Activated CD4-positive, alpha-beta T cell treated with anti-CD3 and anti-CD28 coated beads, Interleukin-2, amount 10 ng/mL, durations not matched to agents 24 days and 14 days (primary cell): ENCODE results near the gene GID8. TPM values are rescaled to one million over a fixed set of nuclear protein-coding genes. Genes with fewer than 3 reads are reported as not detected.

Experiments
- DNase-seq: peaks from one replicate; pipeline ENCODE4 v3.0.0; 2022
- H3K27ac Mint-ChIP-seq: one replicate; pipeline ENCODE4 v1.8.0; 2022; ENCODE audit warnings: mild to moderate bottlenecking, mixed read lengths
- H3K27me3 Mint-ChIP-seq: one replicate; pipeline ENCODE4 v1.8.0; 2022; ENCODE audit warnings: mixed read lengths
- H3K36me3 Mint-ChIP-seq: one replicate; pipeline ENCODE4 v1.8.0; 2022; ENCODE audit warnings: low read depth, mild to moderate bottlenecking, mixed read lengths
- H3K4me1 Mint-ChIP-seq: one replicate; pipeline ENCODE4 v1.8.0; 2021; ENCODE audit warnings: mixed read lengths
- H3K4me3 Mint-ChIP-seq: one replicate; pipeline ENCODE4 v1.8.0; 2022; ENCODE audit warnings: mild to moderate bottlenecking, moderate library complexity, mixed read lengths
- H3K9me3 Mint-ChIP-seq: one replicate; pipeline ENCODE4 v1.8.0; 2021; ENCODE audit warnings: mixed read lengths
- intact Hi-C: fragments of 100-400 bp; cut with micrococcal nuclease; formaldehyde crosslinking; loops from one replicate; pipeline ENCODE4 v1.15.1; 2023
- total RNA-seq: library from RNA; stranded (reverse); gene quantifications from 2 replicates; pipeline ENCODE4 v1.2.3, GENCODE V29; 2022

GID8 gene
- total RNA-seq, 1 donor from 2014 or later = 50.0 TPM

DNA sequence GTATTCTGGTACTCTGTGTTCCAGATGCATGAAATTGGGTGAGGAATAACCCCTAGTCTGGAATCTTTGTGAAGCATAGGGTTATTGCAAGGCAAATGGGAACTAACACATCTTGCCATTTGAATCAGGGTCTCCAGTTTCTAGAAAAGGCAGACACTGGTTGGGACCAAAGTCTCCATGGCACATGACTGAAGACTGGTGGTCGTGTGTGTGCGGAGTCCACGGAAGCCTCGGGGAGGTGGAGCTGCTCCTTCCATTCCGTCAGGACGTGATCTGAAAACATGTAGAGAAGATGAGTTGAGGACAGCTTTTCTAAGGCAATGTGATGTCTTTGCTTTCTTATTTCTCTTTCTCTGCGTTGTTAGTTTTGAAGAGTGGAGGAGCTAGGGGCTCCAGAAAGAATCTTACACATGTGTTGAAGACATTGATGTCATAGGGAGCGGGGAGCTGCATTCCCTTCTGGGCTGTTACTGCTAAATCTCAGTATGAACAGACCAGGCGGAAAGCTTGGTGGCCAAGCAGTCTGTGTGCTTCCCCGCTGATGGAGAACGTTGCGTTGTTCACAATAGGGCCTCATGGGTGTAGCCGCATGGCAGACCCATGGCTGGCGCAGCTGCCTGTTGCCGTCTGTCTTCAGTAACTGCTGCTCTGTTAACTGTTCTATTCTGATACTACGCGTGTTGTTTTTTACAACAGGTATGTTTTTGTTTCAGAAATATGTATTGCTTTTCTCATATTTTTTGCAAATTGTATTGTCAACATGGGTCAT, 9.8 kb downstream of the GID8 start:
- no peak for DNase-seq
- no peaks in the 10 kb centered on the region for H3K27me3 Mint-ChIP-seq
- H3K36me3 Mint-ChIP-seq = peaks cover 66% of the 10 kb centered on the region
- intact Hi-C loops = no loop called here
- H3K9me3 Mint-ChIP-seq = no peaks in the 10 kb centered on the region
- H3K27ac Mint-ChIP-seq = no peak overlapping the region
- H3K4me3 Mint-ChIP-seq = no peak overlapping the region
- H3K4me1 Mint-ChIP-seq = peaks cover 11% of the 10 kb centered on the region

DNA sequence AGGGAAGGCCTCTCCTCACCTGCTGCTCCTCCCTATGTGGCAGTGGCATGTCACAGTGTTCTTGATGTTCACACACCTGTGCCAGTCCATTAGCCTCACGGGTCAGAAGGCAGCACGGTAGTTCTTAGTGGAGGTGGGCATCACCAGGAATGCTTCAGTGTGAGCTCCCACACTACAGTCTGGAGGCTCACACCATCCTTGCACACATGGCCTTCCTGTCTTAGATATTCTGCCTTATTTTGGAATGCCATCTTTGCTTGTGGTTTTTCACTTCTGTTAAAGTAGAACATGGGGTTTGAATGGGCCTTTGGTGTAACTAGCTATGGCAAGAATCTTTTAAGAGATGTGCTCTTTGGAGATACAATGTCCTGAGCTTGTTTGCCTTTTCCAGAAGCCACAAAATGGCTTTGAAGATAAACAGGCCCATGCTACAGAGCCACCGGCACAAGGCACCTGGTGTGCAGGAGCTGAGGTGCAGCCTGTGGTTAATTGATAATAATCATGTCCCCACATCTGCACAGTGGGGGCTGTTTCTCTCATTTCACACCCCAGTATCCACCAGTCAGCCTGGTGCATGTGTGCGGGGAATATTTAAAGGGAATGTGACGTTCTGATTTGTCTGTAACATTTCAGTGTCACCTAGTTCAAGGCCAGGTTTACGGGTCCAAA, 11.3 kb downstream of the GID8 start:
- DNase-seq = no peak
- Mint-ChIP-seq H3K4me1 (peaks cover 18% of the 10 kb centered on the region), H3K36me3 (peaks cover 56% of the 10 kb centered on the region), H3K9me3 (no peaks in the 10 kb centered on the region), H3K27me3 (no peaks in the 10 kb centered on the region), H3K4me3 (no peak overlapping the region), H3K27ac (no peak overlapping the region)
- intact Hi-C loops = no loop called here

DNA sequence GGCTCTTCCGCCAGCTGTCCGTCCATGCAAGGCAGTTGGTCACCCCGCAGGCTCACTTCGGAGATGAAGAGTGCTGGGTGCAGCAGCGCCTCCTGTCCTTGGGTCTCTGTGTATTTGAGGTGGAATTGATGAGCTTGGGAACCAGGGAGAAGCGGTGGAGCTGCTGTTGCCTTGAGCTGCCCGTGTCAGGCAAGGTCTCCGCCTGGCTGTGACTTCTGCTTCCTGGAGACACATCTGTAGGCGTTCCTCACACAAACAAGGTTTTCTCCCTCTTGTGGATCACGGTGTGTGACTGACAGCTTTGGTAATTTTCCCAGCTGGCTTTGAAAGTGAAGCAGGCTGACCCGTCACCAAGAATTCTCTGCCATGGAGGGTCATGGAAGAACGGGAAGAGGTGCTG, 12.0 kb downstream of the GID8 start:
- intact Hi-C loops = no loop called here
- Mint-ChIP-seq H3K36me3 (peaks cover 49% of the 10 kb centered on the region), H3K27ac (no peak overlapping the region), H3K27me3 (no peaks in the 10 kb centered on the region), H3K4me3 (no peak overlapping the region), H3K9me3 (no peaks in the 10 kb centered on the region), H3K4me1 (peaks cover 18% of the 10 kb centered on the region)
- no peak for DNase-seq

DNA sequence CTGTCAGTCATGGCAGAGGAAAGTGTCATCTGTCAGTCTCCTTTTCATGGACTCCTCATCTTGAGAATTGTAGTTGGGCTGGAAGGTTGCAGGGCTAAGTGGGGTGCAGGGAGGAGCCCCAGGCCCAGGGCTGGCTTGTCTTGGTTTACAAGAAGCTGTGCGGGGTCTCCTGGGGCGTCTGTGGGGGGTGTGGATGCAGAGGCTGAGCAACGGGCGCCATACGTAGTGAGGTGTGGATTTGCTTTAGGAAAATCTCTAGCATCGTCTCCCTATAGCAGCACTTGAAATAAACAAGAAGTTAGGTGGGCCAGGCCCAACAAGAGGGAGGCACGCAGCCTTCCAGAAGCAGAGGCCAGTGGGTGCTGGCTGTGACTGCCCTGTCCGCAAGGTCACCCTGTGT, 12.8 kb downstream of the GID8 start:
- intact Hi-C loops = no loop called here
- Mint-ChIP-seq H3K9me3 (no peaks in the 10 kb centered on the region), H3K27me3 (no peaks in the 10 kb centered on the region), H3K27ac (no peak overlapping the region), H3K4me3 (no peak overlapping the region), H3K4me1 (peaks cover 18% of the 10 kb centered on the region), H3K36me3 (peaks cover 48% of the 10 kb centered on the region)
- no peak for DNase-seq

DNA sequence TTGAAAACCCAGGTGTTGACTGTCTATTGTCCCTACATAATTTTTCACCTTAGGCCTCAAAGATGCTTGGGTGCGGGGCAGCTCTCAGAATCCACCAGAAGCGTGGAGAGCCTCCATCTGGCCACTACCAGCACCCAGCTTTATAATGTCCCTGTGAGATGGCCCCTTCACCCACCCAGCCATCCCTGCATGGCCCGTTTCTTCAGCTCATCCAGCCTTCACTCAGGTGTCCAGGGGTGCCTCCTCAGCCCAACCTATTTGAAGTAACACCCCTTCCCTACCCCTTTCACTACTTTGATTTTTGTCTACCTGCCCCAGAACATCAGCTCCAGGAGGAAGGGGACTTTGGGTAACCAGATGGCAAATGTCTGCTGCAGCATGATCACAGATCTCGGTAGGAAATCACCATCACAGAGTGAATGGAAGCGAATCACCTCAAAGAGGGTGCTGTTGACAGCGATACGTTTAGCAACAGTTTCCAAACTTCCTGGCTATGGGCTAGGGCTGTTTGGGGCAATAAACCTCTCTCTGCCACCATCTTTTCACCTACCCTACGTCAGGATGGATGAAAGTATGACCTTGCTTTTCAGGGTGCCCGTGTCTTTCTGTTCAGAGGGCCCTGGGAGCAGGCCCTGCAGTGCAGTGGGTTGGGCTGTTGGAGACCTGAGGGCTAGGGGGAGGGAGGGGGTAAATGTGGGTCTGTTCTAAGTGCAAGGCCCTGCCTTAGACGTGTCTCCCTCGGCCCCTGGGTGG, 13.4 kb downstream of the GID8 start:
- no peak overlapping the region for H3K4me3 Mint-ChIP-seq
- no peaks in the 10 kb centered on the region for H3K9me3 Mint-ChIP-seq
- peaks cover 44% of the 10 kb centered on the region for H3K36me3 Mint-ChIP-seq
- peaks cover 18% of the 10 kb centered on the region for H3K4me1 Mint-ChIP-seq
- intact Hi-C loops = no loop called here
- no peaks in the 10 kb centered on the region for H3K27me3 Mint-ChIP-seq
- DNase-seq = no peak
- H3K27ac Mint-ChIP-seq = peak overlapping the region; percentile 1

DNA sequence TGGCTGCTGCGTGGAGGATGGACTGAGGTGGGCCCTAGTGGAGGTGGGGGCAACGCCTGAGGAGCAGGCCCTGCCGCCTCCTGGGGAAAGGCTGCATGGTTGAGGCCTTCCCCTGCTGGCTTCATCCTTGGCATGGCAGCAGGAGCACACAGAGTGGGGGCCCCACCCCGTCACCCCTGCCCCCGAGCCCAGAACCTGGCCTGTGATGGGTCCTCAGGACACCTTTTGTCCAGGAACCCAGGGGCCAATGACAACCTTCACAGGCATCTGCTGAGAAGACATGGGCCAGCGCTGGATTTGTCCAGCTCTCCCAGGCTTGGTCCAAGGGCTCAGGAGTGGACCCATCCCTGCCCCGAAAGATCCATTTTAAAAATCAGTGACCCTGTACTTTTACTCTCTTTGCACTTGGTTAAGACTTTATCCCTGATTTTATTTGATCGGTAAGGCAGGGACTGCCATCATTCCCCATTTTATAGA, 14.0 kb downstream of the GID8 start:
- intact Hi-C loops = loop anchor here (2.0 kb wide), 1 partner anchor 13 kb away; the partner anchor contains the start of gene GID8
- Mint-ChIP-seq H3K4me3 (peak overlapping the region; percentile 82), H3K9me3 (no peaks in the 10 kb centered on the region), H3K36me3 (peaks cover 37% of the 10 kb centered on the region), H3K27me3 (no peaks in the 10 kb centered on the region), H3K27ac (peak overlapping the region; percentile 53), H3K4me1 (peaks cover 18% of the 10 kb centered on the region)
- DNase-seq = no peak

DNA sequence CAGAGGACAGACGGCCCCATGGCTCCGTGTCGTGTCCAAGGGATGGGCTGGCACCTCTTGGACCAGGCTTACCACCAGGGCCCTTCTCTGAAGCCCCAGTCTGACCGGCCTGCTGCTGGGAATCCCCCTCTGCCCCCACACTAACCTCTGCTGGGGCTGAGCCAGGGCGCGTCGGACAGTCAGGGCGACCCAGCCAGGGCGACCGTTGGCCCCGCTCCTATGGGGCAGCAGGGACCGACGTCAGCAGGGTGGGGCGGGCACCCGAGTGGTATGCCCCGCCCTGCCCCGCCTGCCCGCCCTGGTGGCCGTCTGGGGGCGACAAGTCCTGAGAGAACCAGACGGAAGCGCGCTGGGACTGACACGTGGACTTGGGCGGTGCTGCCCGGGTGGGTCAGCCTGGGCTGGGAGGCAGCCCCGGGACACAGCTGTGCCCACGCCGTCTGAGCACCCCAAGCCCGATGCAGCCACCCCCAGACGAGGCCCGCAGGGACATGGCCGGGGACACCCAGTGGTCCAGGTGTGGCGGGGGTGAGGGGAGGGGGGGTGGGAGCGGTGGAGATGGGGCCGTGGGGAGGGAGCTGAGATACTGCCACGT, 14.5 kb downstream of the GID8 start, which contains the start of gene SLC17A9:
TSS of gene SLC17A9 (plus strand) at position 337 of the 595 bp plus-strand sequence. CDS start at position 459, 122 bp downstream.
- Mint-ChIP-seq H3K9me3 (no peaks in the 10 kb centered on the region), H3K27me3 (no peaks in the 10 kb centered on the region), H3K4me3 (peak within 1 kb of the TSS; percentile 82), H3K4me1 (peaks cover 18% of the 10 kb centered on the region), H3K36me3 (peaks cover 32% of the 10 kb centered on the region), H3K27ac (peak within 1 kb of the TSS; percentile 89)
- intact Hi-C loops = loop anchor here (2.0 kb wide), 1 partner anchor 14 kb away; the partner anchor contains the start of gene GID8
- DNase-seq = peak; percentile 86

DNA sequence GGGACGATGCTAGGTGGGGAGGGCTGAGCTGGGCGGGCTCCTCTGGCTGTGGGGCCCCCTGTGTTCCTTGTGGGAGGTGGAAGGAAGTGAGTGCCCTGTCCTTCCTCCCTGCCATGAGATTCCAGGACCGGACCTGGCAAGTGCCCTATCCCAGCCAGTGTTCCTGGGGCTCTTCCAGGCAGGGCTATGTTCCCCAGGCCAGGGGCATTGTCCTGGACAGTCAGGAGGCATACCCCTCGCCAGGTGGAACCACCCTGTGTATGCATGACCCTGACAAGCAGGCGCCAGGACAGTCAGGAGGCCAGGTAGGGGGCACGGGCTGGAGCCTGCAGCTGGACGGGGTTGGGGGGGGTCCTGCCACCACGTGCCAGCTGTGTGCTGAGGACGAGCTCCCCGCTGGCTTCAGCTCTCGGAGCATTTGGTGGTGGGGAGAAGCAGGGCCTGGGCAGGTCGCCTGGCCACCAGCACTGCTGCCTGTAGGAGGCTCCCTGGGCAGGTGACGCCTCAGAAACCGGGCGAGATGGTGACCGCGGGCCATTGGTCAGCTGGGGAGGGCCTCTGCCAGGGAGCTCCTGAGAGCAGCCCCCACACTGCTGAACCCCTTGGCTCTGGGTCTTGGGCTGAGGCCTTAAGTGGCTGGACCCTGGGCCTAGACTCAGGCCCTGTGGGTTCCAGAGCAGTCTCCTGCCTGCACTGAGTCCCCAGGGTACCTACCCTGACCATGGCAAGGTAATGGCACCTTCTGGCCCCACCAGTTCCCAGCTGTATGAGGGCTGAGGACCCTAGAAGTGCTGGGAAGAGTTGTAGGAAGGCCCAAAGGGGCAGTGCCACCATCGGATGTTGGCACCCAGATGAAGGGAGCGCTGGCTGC, 15.3 kb downstream of the GID8 start:
- Mint-ChIP-seq H3K4me1 (peaks cover 18% of the 10 kb centered on the region), H3K27ac (peak overlapping the region; percentile 89), H3K27me3 (no peaks in the 10 kb centered on the region), H3K9me3 (no peaks in the 10 kb centered on the region), H3K36me3 (peaks cover 25% of the 10 kb centered on the region), H3K4me3 (peak overlapping the region; percentile 82)
- intact Hi-C loops = loop anchor here (2.0 kb wide), 1 partner anchor 14 kb away; the partner anchor contains the start of gene GID8
- no peak for DNase-seq

DNA sequence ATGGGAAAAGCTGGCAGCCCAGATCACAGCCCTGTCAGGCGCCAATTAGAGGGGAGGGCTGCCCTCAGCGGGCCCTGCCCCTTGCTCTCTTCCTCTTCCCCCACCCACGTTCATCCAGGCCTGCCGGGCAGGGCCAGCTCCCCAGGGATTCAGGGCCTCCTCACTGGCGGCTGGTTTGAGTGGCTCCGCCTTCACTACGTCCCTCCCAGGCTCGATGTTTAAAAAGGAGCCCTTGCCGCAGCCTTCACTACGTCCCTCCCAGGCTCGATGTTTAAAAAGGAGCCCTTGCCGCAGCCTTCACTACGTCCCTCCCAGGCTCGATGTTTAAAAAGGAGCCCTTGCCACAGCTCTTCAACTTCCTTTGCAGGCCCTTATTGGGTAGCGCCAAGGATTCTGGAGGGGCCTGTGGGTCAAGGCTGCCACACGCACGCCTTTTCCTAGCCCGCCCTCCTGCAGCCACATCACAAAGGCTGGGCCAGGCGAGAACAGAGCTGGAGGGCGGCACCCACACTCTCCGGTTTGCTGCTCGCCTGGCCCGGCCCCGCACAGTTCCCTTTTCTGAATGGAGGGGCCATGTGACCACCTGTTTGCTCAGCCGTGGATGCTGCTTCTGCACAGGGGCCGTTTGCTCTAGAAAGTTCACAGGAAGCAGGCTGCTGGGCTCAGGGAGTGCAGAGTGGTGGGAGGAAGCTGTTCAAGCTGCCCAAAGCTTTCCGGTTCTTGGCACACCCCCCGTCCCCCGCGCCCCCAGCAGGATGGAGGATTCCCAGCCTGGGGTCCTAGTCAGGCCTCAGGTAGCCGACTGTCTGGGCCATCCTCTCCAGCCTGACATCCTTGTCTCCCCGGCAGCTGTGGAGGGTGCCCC, 16.1 kb downstream of the GID8 start:
- Mint-ChIP-seq H3K4me1 (peaks cover 18% of the 10 kb centered on the region), H3K36me3 (peaks cover 16% of the 10 kb centered on the region), H3K4me3 (peak overlapping the region; percentile 82), H3K27me3 (no peaks in the 10 kb centered on the region), H3K9me3 (no peaks in the 10 kb centered on the region), H3K27ac (peak overlapping the region; percentile 89)
- intact Hi-C loops = loop anchor here (2.0 kb wide), 1 partner anchor 15 kb away; the partner anchor contains the start of gene GID8
- peak; percentile 92 for DNase-seq

DNA sequence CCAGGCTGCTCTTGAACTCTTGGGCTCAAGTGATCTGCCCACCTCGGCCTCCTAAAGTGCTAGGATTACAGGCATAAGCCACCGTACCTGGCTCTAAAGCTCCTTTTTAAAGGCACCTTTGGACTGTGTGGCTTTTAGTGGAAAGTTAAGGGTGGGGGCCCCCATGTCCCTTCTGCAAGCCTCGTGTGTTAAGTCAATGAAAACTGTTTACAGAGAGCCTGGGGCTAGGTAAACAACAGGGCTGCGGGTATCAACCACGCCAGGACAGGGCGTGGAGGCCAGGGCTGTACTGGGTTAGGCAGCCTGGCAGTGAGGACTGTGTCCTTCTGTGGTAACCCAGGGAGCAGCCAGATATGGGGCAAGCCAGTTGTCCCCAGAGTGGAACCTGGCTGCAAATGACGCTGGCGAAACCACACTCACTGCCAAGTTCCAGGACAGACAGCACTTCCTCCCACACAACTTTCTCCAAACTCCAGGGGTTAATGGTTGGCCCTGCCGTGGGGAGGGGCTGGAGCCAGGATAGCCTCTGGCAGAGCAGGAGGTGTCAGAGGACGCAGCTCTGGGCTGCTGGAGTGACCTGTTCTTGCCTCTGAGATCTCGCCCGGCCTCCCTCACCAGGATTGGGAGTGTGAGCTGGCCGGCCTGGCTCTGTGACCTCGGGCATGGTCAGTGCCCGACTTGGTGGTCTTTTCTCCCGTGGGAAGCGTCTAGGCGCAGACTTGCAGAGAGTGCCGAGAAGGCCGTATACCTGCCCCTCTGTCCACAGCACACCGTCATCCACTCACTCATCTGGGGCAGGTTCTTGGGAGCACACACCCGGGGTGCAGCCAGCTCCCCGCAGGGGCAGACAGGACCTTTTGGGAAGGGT, 17.8 kb downstream of the GID8 start:
- Mint-ChIP-seq H3K4me3 (no peak overlapping the region), H3K9me3 (no peaks in the 10 kb centered on the region), H3K27me3 (no peaks in the 10 kb centered on the region), H3K36me3 (peaks cover 3% of the 10 kb centered on the region), H3K27ac (no peak overlapping the region), H3K4me1 (peaks cover 18% of the 10 kb centered on the region)
- intact Hi-C loops = no loop called here
- no peak for DNase-seq

DNA sequence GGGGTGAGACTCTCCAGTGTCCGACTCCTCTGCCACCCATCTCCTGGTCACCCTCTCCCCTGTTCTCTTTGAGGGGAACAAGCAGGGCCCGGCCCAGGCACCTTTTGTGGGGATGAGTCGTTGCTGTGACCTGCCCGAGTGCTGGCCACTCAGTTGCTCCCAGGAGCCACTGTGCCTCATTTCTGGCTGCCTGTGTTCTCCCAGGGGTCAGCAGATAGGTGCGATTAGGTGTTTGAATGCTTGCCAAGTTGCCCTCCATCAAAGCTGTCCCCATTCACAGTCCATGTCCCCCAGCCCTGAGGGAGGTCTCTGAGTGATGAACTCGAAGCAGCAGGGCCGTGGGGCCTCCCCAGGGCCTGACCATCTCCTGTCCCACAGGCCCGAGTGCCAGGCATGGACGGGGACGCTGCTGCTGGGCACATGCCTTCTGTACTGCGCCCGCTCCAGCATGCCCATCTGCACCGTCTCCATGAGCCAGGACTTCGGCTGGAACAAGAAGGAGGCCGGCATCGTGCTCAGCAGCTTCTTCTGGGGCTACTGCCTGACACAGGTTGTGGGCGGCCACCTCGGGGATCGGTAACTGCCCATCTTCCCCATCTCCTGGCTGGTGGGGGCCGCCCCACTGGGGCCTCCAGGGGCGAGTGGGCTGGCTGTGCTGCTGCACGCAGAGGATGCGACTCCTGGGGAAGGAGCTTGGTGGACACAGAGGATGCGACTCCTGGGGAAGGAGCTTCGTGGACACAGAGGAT, 18.6 kb downstream of the GID8 start:
- intact Hi-C loops = no loop called here
- H3K4me3 Mint-ChIP-seq = no peak overlapping the region
- no peak for DNase-seq
- H3K9me3 Mint-ChIP-seq = no peaks in the 10 kb centered on the region
- H3K27me3 Mint-ChIP-seq = no peaks in the 10 kb centered on the region
- H3K27ac Mint-ChIP-seq = no peak overlapping the region
- peaks cover 15% of the 10 kb centered on the region for H3K4me1 Mint-ChIP-seq
- H3K36me3 Mint-ChIP-seq = no peaks in the 10 kb centered on the region
